Medulla oblongata (tissue), 1 donor: Measurements from ENCODE around the gene TP53RK.

ENCODE experiments used
- DNase-seq: peaks from one replicate; pipeline ENCODE4 v3.0.0-alpha.2; 2015; ENCODE audit errors: extremely low spot score

Gene TP53RK

GRCh38 chr20:46689082-46689753 is at the start of gene TP53RK:
Gene TP53RK, minus strand, starts transcription at chr20:46689444. Its CDS starts 30 bp downstream, at chr20:46689414.
- peak; percentile 99 for DNase-seq

DNA sequence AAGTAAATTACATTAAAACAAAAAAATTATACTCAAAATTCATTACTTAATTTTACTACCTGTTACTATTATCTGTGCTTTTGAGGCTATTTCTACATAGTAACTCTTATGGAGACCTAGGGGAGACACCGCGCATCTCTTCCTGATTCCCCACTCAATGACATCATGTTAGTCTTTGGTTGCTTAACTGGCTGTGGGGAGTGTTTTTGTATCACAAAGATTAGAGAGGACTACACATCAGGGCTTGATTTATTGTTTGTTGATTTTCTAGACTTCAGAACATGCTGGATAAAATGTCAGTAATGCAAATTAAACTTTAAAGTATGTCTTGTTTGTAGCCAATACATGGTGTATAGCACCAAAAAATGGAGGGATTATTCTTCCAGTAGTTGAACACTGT is 46.2 kb upstream of the TP53RK start:
- no peak for DNase-seq

DNA sequence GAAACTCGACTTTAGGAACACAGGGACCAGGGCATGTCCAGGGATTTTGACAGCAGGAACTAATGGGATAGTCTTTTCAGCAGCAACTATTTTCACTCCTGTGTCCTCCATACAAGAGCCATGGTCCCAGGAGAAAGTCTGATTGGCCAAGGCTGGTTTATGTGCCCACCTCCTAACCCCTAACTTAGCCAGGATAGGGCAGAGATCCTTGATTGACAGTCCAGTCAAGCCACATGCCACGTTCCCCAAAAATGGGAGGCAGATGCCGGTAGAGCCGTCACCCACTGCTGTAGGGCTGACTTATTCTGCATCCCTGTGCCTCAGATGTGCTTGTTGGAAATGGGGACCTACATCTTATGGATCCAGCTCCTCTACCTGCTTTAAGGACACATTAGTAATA is 42.5 kb upstream of the TP53RK start:
- DNase-seq: no peak

DNA sequence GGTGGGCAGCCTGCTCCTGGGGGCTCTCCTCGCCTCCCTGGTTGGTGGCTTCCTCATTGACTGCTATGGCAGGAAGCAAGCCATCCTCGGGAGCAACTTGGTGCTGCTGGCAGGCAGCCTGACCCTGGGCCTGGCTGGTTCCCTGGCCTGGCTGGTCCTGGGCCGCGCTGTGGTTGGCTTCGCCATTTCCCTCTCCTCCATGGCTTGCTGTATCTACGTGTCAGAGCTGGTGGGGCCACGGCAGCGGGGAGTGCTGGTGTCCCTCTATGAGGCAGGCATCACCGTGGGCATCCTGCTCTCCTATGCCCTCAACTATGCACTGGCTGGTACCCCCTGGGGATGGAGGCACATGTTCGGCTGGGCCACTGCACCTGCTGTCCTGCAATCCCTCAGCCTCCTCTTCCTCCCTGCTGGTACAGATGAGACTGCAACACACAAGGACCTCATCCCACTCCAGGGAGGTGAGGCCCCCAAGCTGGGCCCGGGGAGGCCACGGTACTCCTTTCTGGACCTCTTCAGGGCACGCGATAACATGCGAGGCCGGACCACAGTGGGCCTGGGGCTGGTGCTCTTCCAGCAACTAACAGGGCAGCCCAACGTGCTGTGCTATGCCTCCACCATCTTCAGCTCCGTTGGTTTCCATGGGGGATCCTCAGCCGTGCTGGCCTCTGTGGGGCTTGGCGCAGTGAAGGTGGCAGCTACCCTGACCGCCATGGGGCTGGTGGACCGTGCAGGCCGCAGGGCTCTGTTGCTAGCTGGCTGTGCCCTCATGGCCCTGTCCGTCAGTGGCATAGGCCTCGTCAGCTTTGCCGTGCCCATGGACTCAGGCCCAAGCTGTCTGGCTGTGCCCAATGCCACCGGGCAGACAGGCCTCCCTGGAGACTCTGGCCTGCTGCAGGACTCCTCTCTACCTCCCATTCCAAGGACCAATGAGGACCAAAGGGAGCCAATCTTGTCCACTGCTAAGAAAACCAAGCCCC is 36.2 kb upstream of the TP53RK start:
- no peak for DNase-seq

DNA sequence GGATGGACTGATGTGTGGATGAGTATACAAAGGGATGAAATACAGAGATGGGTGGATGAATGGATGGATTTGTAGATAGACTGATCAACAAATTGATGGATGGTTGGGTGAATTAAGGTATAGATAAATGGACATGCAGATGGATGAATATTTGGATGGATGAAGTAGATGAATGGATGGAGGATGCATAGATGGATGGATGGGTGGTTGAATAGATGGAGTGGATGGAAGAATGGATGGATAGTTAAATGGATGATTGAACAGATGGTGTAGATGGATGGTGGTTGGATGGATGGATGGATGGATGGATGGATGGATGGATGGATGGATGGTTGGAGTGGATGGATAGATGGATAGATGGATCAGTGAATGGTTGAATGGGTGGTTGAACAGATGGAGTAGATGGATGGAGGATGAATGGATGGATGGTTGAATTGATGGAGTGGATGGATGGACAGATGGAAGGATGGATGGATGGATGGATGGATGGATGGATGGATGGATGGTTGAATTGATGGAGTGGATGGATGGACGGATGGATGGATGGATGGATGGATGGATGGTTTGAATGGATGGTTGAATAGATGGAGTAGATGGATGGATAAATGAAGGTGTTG is 35.2 kb upstream of the TP53RK start:
- no peak for DNase-seq

- no peak for DNase-seq
Observed at GRCh38 chr20:46723039-46723438, 33.8 kb upstream of the TP53RK start.

GRCh38 chr20:46722450-46722849 is 33.2 kb upstream of the TP53RK start:
- DNase-seq: no peak

DNA sequence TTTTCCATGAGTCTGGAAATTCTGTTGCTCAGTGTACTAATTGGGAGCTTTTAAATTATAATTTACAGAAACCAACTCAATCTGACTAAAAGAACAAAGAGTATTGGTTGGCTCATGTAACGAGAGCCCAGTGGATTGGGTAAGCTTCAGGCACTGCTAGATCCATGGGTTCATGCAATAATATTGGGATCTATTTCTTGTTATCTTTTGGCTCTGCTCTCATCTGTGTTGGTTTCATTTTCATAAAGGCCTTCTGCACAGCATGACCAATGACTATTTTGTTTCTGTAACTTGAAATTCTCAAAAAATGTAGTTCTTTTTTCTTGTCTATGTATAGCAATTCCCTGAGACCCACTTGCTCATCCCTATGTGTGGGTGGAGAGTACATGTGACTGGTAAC is 32.2 kb upstream of the TP53RK start:
- no peak for DNase-seq

DNA sequence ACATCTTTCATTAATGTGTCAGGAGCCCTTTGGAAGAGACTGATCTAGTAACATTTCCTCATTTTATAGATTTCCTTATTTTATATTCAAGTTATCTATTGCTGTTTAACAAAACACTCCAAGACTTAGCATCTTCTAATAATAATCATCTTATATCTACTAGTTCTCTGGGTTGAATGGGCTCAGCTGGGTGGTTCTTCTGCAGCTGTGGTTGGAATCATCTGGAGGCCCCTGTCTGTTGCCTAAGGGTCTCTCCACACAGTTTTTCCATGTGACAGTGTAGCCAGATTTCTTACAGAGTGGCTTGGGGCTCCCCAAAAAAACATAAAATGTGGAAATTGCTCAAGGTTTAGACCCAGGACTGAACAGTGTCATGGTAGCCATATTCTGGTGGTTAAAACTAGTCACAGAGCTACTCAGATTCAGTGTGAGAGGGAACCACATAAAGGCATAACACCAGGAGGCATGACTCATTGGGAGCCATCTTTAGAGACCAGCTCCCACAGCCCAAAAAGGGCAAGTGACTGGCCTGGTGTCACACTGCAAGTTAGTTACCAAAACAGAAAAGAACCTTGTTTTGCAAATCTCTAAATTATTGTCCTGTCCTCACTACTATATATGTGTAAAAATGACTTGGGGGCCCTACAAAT is 31.7 kb upstream of the TP53RK start:
- no peak for DNase-seq

DNA sequence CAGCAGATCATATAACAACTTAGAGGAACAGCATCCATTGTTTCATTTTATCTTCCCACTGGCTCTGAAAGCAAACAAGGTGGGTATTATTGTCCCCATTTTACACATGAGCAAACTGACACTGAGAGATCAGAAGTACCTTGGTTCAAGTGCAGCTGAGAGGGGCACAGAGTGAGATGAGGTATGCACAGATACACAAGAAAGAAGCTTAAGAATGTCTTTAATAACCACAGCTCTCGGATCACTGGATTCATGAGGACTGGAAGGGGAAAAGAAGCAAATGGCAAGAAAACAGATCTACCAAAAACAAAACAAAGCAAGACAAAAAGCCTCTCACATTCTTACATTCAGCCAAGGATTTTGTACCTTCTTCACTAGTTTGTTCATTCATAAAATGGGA is 30.8 kb upstream of the TP53RK start:
- no peak for DNase-seq

DNA sequence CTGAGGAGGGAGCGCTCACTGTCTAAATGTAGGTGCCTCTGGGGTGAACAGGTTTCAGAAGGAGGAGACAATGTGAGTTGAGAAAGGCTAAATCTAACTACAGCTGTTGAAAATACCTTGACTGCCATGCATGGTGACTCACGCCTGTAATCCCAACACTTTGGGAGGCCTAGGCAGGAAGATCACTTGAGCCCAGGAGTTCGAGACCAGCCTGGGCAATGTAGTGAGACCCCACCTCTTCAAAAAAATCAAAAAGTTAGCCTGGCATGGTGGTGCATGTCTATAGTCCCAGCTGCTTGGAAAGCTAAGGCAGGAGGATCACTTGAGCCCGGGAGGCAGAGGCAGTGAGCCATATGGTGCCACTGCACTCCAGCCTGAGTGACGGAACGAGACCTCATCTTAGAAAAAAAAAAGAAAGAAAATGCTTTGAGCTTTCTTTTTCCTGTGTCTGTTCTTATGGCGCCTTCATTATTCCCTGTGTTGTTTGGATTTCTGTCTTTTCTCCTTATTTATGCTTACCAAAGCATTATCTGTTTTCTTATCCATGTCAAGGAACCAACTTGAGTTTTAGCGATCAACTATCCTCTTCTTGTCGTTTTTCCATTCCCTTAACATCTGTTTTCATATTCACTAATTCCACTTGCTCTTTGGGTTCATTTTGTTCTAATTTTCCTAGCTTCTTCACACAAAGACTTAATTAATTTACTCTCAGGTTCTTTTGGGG is 28.7 kb upstream of the TP53RK start:
- no peak for DNase-seq

GRCh38 chr20:46715292-46715756 is 26.1 kb upstream of the TP53RK start:
- DNase-seq: no peak

DNA sequence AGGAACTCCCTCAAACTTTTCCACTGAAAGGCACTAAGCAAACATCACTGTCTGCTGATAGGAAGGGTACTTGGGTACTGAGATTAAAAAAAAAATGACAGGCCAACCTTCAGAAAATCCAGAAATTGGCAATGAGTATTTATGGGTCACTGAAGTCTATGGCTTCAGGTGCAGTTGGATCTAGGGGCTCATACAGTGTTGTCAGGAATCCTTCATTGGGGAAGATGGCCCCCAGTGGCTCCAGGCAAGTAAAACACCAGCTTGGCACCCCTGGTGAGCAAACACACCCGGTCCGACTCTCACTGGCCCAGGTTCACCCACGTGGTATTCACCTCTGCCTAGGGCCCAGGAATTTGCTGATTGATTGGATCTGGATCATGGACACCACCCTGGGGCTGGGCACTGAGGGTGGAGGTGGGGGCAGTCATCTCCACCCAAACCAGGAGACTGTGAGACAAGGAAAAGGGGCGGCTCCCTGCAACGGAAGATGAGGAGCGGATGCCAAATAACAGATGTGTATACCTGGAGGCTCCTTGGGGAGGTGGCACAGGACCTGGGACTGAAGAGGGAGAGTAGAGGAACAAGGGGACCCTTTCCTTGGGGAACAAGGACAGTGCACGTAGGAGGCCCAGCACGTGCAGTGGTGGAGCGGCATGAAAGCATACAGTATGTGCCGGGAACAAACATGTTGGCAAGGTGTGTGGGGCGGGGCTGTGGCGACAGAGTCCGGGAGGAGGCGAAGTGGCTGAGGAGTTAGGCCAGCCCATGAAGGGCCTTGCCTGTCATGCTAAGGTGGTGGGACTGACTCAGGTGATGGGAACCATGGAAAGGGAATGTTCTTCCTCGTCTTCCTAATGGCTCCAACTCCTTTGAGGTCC is 25.0 kb upstream of the TP53RK start:
- no peak for DNase-seq

DNA sequence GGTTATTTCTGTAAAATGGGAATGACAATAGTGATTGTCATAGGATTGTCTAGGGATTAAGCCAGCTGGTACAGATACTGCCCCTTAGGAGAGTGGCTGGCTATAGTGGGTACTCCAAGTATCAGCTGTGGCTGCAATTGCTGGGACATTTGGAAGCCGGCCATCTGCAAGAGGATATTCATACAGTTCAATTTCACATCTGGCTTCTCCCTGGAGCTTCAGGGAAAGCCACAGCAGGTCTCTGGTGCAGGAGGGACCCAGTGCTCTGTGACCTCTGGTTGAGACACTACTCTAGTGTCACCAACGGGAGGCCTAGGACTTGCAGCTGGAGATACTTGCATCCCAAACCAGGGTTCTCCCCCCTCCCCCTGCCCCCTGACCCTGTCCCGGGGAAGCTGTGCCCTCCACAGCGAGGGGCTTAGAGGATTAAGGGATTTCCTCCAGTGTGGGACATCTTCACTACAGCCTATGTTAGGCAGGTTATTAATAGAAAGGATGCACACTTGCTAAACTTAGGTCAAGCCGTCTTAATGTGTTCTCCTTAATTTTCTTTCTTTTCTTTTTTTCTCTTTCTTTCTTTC is 22.9 kb upstream of the TP53RK start:
- DNase-seq: no peak

DNA sequence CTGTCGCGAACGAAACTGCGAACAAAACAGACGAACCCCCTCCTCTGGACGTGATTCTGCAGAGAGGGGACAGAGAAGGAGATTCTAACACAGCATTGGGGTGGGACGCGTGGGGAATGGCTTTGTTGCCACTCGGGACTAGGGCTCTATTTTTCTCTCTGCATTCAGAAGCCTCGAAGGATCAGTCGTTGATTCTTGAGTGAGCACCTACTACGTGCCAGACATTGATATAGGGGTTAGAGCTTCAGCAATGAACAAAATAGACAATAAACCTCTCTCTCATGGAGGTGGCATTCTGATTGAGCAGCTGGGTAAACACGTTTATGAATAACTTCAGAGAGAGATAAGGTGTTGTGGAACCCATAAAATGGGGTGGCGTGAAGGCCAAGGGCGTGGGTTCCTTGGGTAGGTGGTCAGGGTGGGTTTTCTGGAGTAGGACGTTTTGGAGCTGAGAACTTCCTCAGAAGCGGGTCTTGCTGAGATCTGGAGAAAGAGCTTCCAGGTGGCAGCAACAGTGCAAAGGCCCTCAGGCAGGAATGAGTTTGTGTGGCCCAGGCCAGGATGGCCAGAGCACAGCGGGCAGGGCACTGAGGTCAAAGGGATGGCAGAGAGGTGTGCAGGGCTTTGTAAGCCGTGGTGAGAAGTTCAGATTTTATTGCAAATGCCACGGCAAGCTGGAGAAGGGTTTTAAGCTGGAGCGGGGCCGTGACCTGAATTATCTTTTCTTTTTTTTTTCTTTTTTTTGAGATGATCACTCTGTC is 21.1 kb upstream of the TP53RK start:
- no peak for DNase-seq

- DNase-seq: peak; percentile 29
Observed at GRCh38 chr20:46709459-46710152, 20.4 kb upstream of the TP53RK start, which contains the start of gene SLC2A10. Gene SLC2A10, plus strand, starts transcription at chr20:46709649. Its CDS starts 88 bp downstream, at chr20:46709737.

- DNase-seq: no peak
Observed at GRCh38 chr20:46709055-46709458, 19.8 kb upstream of the TP53RK start.

- DNase-seq: no peak
Observed at GRCh38 chr20:46708172-46708860, 19.1 kb upstream of the TP53RK start.
